Gastroesophageal sphincter (tissue), 3 donors: ENCODE results near the gene INSL3.

Source experiments
- CTCF ChIP-seq, 4 experiments: fragments of 200-600 bp in 2 of 4; fragments of 450-650 bp in 2 of 4; sonication (generic) in 1 of 4; IDR thresholded peaks; one replicate each; pipeline ENCODE4 v1.5.1; 2017 to 2019; ENCODE audit warnings: antibody characterized with exemption in 4 of 4, mild to moderate bottlenecking in 2 of 4, moderate library complexity in 2 of 4
- EP300 ChIP-seq: sonication (generic); formaldehyde crosslinking; IDR thresholded peaks from one replicate; pipeline ENCODE4 v1.6.1; 2017; ENCODE audit warnings: antibody characterized with exemption, mild to moderate bottlenecking
- POLR2A ChIP-seq, 2 donors: fragments of 450-650 bp; IDR thresholded peaks; one replicate each; pipeline ENCODE4 v1.6.1; 2017; ENCODE audit warnings: antibody characterized with exemption in 2 of 2, mild to moderate bottlenecking in 2 of 2, moderate library complexity in 1 of 2
- POLR2AphosphoS5 ChIP-seq: sonication (generic); formaldehyde crosslinking; IDR thresholded peaks from one replicate; pipeline ENCODE4 v1.6.1; 2017; ENCODE audit warnings: antibody characterized with exemption

GRCh38 chr19:17848595-17849292 lies 27.4 kb upstream of the INSL3 start:
- TF ChIP-seq CTCF (IDR thresholded peaks at IDR 0.05), result no peak
- no peak for TF ChIP-seq POLR2A (IDR thresholded peaks at IDR 0.05)
- TF ChIP-seq EP300, result no peak
- no peak for TF ChIP-seq POLR2AphosphoS5
